Pancreas (tissue), 10 donors: Measurements from ENCODE around the gene CAMKMT. TPM values are rescaled to one million over a fixed set of nuclear protein-coding genes. Genes with fewer than 3 reads are reported as not detected.

ENCODE experiments used
- ATAC-seq, 4 donors: fragments of 200-7000 bp; cut with Tn5 transposase; one replicate each; pipeline versions ENCODE4 v1.8.0 to v1.9.1; 2020; ENCODE audit warnings: mild to moderate bottlenecking in 4 of 4, moderate library complexity in 4 of 4
- DNase-seq, 6 donors: peaks; one replicate each; pipeline ENCODE4 v3.0.0-alpha.2; 2020
- FAIRE-seq: peaks from 2 replicates; lab custom pipeline; 2012; peaks lifted over from hg19 to GRCh38; lab: Jason Lieb, UNC
- H3K27ac ChIP-seq, 4 donors: fragments of 200-600 bp; sonication (generic); 1 replicate in 3 of 4; 2 replicates in 1 of 4; pipeline versions ENCODE4 v1.5.0 to v1.8.0; 2020
- H3K27me3 ChIP-seq, 4 donors: fragments of 200-600 bp; one replicate each; pipeline ENCODE4 v1.8.0; 2021
- H3K36me3 ChIP-seq, 3 donors: fragments of 200-600 bp; sonication (generic) in 1 of 3; one replicate each; pipeline versions ENCODE4 v1.5.0 to v1.8.0; 2020 to 2021
- H3K4me1 ChIP-seq, 3 donors: fragments of 200-600 bp; one replicate each; pipeline ENCODE4 v1.8.0; 2021
- H3K4me3 ChIP-seq, 4 donors: fragments of 200-600 bp; sonication (generic) in 2 of 4; one replicate each; pipeline versions ENCODE4 v1.5.0 to v1.8.0; 2020 to 2021
- H3K9me3 ChIP-seq, 4 donors: fragments of 200-600 bp; one replicate each; pipeline ENCODE4 v1.8.0; 2021
- CTCF ChIP-seq, 4 donors: fragments of 200-600 bp; sonication (generic) in 3 of 4; IDR thresholded peaks; one replicate each; pipeline versions ENCODE4 v1.5.0 to v1.8.0; 2021; ENCODE audit warnings: antibody characterized with exemption in 4 of 4
- WGBS, 2 donors: extraction: QIAGEN DNeasy Blood & Tissue Kit; methylation state at CpG; one replicate each; pipeline ENCODE4 v1.1.7; 2013; 5-methylcytosine and 5-hydroxymethylcytosine counted together
- intact Hi-C, 3 donors: fragments of 100-400 bp; cut with DNase I; formaldehyde crosslinking; loops; one replicate each; pipeline versions ENCODE4 v1.11.1 to v1.14.2; 2022
- polyA plus RNA-seq, 2 donors: library from polyadenylated mRNA; stranded (reverse); fragments of 200-250 nt; gene quantifications; one replicate each; pipeline ENCODE4 v1.2.3, GENCODE V29; 2013
- total RNA-seq, 6 donors: library from RNA; stranded (reverse); fragmentation: NEBNext Ultra II Directional in 4 of 6; extraction: Animal tissue kit (Norgen Biotek cat#: 25700) in 4 of 6; gene quantifications; one replicate each; pipeline versions ENCODE4 v1.2.1 to v1.2.4, GENCODE V29; 2021 to 2023
- donor health status: healthy with polysubstance abuse.
- donor health status: DM: no; HTN: no; CAD: no; lungs with moderate emphysema.
- donor health status: DM: no; HTN: no; CAD: no.
- donor health status: control.
- donor health status: control.
- donor health status: Bipolar disorder and iron deficiency.
- donor health status: DM: yes; HTN: yes; CAD: no.
- donor health status: DM: no; HTN: no; CAD: no.
- donor health status: DM: no; HTN: no; CAD: no.
- donor health status: DM: yes; HTN: yes; CAD: no.

The CAMKMT gene
- total and polyA plus RNA-seq, 8 donors: 4.6 to 11.9 (median 8.3) TPM

GRCh38 chr2:44651974-44652373 lies 290.2 kb downstream of the CAMKMT start:
- 96 to 99% methylated on average over 1 of the region's 1 CpG for WGBS, 2 donors
- Histone ChIP-seq H3K27ac (no peak overlapping the region), H3K4me3 (no peak overlapping the region), H3K36me3 (no peaks in the 10 kb centered on the region), H3K4me1 (no peaks in the 10 kb centered on the region), H3K9me3 (no peaks in the 10 kb centered on the region), H3K27me3 (no peaks in the 10 kb centered on the region)
- TF ChIP-seq CTCF (IDR thresholded peaks at IDR 0.05): no peak
- ATAC-seq (no peak), DNase-seq (no peak), FAIRE-seq (no peak)
- intact Hi-C loops: no loop called here

- intact Hi-C loops: no loop called here
- no peaks in the 10 kb centered on the region for H3K36me3 ChIP-seq
- no peak for TF ChIP-seq CTCF (IDR thresholded peaks at IDR 0.05)
- FAIRE-seq (no peak), DNase-seq (no peak), ATAC-seq (no peak)
- H3K27me3 ChIP-seq: no peaks in the 10 kb centered on the region
- no peak overlapping the region for H3K27ac ChIP-seq
- H3K4me1 ChIP-seq: no peaks in the 10 kb centered on the region
- 95 to 96% methylated on average over 4 of the region's 4 CpGs for WGBS, 2 donors
- H3K4me3 ChIP-seq: no peak overlapping the region
- H3K9me3 ChIP-seq: no peaks in the 10 kb centered on the region
These were observed 291.0 kb downstream of the CAMKMT start for GRCh38 chr2:44652701-44653100.

GRCh38 chr2:44655401-44655864 lies 293.7 kb downstream of the CAMKMT start:
- no peak for DNase-seq
- no peaks in the 10 kb centered on the region for H3K27me3 ChIP-seq
- no peak for ATAC-seq
- intact Hi-C loops: no loop called here
- H3K9me3 ChIP-seq: no peaks in the 10 kb centered on the region
- TF ChIP-seq CTCF (IDR thresholded peaks at IDR 0.05): no peak
- H3K4me3 ChIP-seq: no peak overlapping the region
- no peak overlapping the region for H3K27ac ChIP-seq
- H3K4me1 ChIP-seq: no peaks in the 10 kb centered on the region
- H3K36me3 ChIP-seq: no peaks in the 10 kb centered on the region
- no peak for FAIRE-seq
- 83 to 85% methylated on average over 5 of the region's 5 CpGs for WGBS, 2 donors

GRCh38 chr2:44656460-44656859 lies 294.7 kb downstream of the CAMKMT start:
- intact Hi-C loops: no loop called here
- FAIRE-seq: no peak
- no peak for DNase-seq
- Histone ChIP-seq H3K36me3 (no peaks in the 10 kb centered on the region), H3K27me3 (no peaks in the 10 kb centered on the region), H3K4me1 (no peaks in the 10 kb centered on the region), H3K4me3 (no peak overlapping the region), H3K9me3 (no peaks in the 10 kb centered on the region), H3K27ac (no peak overlapping the region)
- WGBS, 2 donors: 74 to 76% methylated on average over 2 of the region's 2 CpGs
- no peak for ATAC-seq
- TF ChIP-seq CTCF (IDR thresholded peaks at IDR 0.05): no peak

GRCh38 chr2:44663471-44664073 lies 301.8 kb downstream of the CAMKMT start:
- no peak overlapping the region for H3K4me3 ChIP-seq
- no peak for DNase-seq
- FAIRE-seq: no peak
- H3K27me3 ChIP-seq: no peaks in the 10 kb centered on the region
- intact Hi-C loops: no loop called here
- H3K4me1 ChIP-seq: no peaks in the 10 kb centered on the region
- no peak overlapping the region for H3K27ac ChIP-seq
- no peaks in the 10 kb centered on the region for H3K9me3 ChIP-seq
- no peak for ATAC-seq
- H3K36me3 ChIP-seq: no peaks in the 10 kb centered on the region
- TF ChIP-seq CTCF (IDR thresholded peaks at IDR 0.05): no peak
- WGBS, 2 donors: 80 to 93% methylated on average over 1 of the region's 1 CpG
